GM19043 (cell line): ENCODE measurements around the gene PRMT9.

Experiments used
- ATAC-seq: cut with Tn5 transposase; IDR thresholded peaks from one replicate; pipeline ENCODE4 v1.9.1; 2021; ENCODE audit warnings: low read depth; ENCODE audit not compliant: unreplicated experiment

The PRMT9 gene

GRCh38 chr4:147683717-147684700 lies at the start of gene PRMT9:
TSS of gene PRMT9 (minus strand) at chr4:147684163. CDS start at chr4:147683987, 176 bp downstream.
- ATAC-seq, result peak; percentile 100

GRCh38 chr4:147732518-147733235 lies 48.7 kb upstream of the PRMT9 start:
- peak; percentile 24 for ATAC-seq

GRCh38 chr4:147731580-147732517 lies 47.9 kb upstream of the PRMT9 start, which contains the start of gene ARHGAP10:
TSS of gene ARHGAP10 (plus strand) at chr4:147732088. CDS start at chr4:147732302, 214 bp downstream.
- peak; percentile 48 for ATAC-seq

- ATAC-seq, result no peak
Observed at GRCh38 chr4:147730333-147730732, 46.4 kb upstream of the PRMT9 start.

GRCh38 chr4:147727476-147728028 lies 43.6 kb upstream of the PRMT9 start:
- ATAC-seq, result no peak

- no peak for ATAC-seq
Observed at GRCh38 chr4:147725673-147726072, 41.7 kb upstream of the PRMT9 start.

GRCh38 chr4:147724468-147725201 lies 40.7 kb upstream of the PRMT9 start:
- ATAC-seq, result no peak

- ATAC-seq, result no peak
Observed at GRCh38 chr4:147723326-147723725, 39.4 kb upstream of the PRMT9 start.

- ATAC-seq, result peak; percentile 91
Observed at GRCh38 chr4:147717878-147718277, 33.9 kb upstream of the PRMT9 start.

- ATAC-seq, result no peak
Observed at GRCh38 chr4:147714575-147715401, 30.8 kb upstream of the PRMT9 start.

- no peak for ATAC-seq
Observed at GRCh38 chr4:147709999-147710398, 26.0 kb upstream of the PRMT9 start.

- peak; percentile 50 for ATAC-seq
Observed at GRCh38 chr4:147707892-147708672, 24.1 kb upstream of the PRMT9 start.

- peak; percentile 51 for ATAC-seq
Observed at GRCh38 chr4:147704846-147705245, 20.9 kb upstream of the PRMT9 start.

- ATAC-seq, result no peak
Observed at GRCh38 chr4:147696866-147697265, 12.9 kb upstream of the PRMT9 start.

- ATAC-seq, result no peak
Observed at GRCh38 chr4:147693218-147693617, 9.3 kb upstream of the PRMT9 start.

- no peak for ATAC-seq
Observed at GRCh38 chr4:147691820-147692219, 7.9 kb upstream of the PRMT9 start.

- ATAC-seq, result no peak
Observed at GRCh38 chr4:147689067-147689466, 5.1 kb upstream of the PRMT9 start.

GRCh38 chr4:147683188-147683591 lies 773 bp downstream of the PRMT9 start:
- ATAC-seq, result no peak
